ENCODE results near the gene GJC1. TPM values are rescaled to one million over a fixed set of nuclear protein-coding genes. Genes with fewer than 3 reads are reported as not detected.

Gene GJC1
- total RNA-seq, 1 donor from 2014 or later = 75.2 TPM

DNA sequence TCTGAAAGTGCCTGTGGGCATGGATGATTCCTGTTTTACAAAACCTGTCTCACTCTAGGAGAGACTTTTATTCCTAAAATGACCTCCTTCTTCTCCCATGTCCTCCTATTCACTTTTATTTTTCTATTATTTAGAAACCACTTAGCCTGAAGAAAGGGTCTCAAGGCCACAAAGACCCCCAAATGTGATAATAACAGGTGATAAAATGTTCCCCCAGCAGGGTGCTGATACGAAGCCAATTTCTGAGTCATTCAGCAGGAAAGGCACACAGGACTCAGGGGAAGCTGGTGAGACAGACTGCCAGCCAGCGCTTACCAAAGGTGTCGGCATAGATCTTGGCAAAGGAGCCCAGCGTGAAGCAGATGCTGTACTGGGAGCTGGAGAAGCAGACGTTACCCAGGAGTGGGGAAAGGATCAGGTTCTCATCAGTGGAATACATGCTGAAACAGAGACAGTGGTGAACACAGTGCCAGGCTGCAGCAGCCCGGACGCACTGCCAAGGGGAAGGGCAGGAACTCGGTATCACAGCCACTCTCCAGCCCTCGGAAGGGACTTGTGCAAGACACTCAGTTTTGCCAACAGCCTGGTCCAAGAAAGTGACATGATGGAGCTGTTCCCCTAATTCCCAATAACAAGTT, 42.2 kb upstream of the GJC1 start:
- peaks cover 29% of the 10 kb centered on the region for H3K36me3 Mint-ChIP-seq (ENCODE audit: insufficient read depth)
- TF ChIP-seq, protein P1, sequence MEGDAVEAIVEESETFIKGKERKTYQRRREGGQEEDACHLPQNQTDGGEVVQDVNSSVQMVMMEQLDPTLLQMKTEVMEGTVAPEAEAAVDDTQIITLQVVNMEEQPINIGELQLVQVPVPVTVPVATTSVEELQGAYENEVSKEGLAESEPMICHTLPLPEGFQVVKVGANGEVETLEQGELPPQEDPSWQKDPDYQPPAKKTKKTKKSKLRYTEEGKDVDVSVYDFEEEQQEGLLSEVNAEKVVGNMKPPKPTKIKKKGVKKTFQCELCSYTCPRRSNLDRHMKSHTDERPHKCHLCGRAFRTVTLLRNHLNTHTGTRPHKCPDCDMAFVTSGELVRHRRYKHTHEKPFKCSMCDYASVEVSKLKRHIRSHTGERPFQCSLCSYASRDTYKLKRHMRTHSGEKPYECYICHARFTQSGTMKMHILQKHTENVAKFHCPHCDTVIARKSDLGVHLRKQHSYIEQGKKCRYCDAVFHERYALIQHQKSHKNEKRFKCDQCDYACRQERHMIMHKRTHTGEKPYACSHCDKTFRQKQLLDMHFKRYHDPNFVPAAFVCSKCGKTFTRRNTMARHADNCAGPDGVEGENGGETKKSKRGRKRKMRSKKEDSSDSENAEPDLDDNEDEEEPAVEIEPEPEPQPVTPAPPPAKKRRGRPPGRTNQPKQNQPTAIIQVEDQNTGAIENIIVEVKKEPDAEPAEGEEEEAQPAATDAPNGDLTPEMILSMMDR (IDR thresholded peaks at IDR 0.05; ENCODE audit: unreplicated experiment) = no peak
- no peaks in the 10 kb centered on the region for H3K4me1 Mint-ChIP-seq (ENCODE audit: low read depth)
- H3K27ac Mint-ChIP-seq = no peak overlapping the region
- no peaks in the 10 kb centered on the region for H3K9me3 Mint-ChIP-seq (ENCODE audit: low read depth)
- no peaks in the 10 kb centered on the region for H3K27me3 Mint-ChIP-seq
- DNase-seq (ENCODE audit: low spot score, unreplicated experiment) = no peak
- H3K4me3 Mint-ChIP-seq (ENCODE audit: low read depth) = no peak overlapping the region

DNA sequence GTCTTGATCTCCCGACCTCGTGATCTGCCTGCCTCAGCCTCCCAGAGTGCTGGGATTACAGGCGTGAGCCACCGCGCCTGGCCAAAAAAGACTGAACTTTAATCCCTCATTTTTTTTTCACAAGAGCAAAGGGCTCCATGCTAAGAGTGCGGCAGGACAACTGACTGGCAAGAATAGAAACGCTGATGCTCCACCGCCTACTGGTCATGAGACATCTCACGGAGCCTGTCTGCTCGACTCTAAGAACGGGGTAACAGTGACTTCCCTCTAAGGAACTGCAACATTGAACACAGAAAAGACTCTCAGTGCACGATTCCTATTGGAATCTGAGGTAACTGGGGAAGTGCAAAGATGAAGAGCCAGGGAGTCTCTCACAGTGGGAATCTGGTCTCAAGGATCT, 41.5 kb upstream of the GJC1 start:
- TF ChIP-seq, protein P1 (IDR thresholded peaks at IDR 0.05; ENCODE audit: unreplicated experiment) = no peak
- Mint-ChIP-seq H3K36me3 (ENCODE audit: insufficient read depth) (peaks cover 27% of the 10 kb centered on the region), H3K27ac (no peak overlapping the region), H3K27me3 (no peaks in the 10 kb centered on the region), H3K4me1 (ENCODE audit: low read depth) (no peaks in the 10 kb centered on the region), H3K9me3 (ENCODE audit: low read depth) (no peaks in the 10 kb centered on the region), H3K4me3 (ENCODE audit: low read depth) (no peak overlapping the region)
- DNase-seq (ENCODE audit: low spot score, unreplicated experiment) = no peak

DNA sequence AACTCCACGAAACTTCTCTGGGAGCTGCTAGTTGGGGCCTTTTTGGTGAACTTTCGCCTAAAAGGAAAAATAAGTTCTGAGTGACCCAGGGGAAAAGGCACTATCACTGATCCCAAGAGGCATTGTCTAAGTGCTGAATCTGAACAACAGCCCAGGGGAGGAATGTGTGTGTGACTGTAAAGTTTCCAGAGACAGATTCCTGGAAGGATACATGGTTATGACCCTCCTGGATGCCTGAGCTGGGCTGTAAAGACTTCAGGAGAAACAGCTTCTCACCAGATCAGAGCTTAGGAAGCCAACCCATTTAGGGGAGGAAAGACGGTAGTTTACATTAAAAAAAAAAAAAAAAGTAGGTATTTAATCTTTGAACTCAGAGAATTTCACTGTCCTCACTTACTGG, 37.8 kb upstream of the GJC1 start:
- Mint-ChIP-seq H3K4me3 (ENCODE audit: low read depth) (no peak overlapping the region), H3K9me3 (ENCODE audit: low read depth) (no peaks in the 10 kb centered on the region), H3K27ac (peak overlapping the region; percentile 52), H3K36me3 (ENCODE audit: insufficient read depth) (peaks cover 29% of the 10 kb centered on the region), H3K27me3 (no peaks in the 10 kb centered on the region), H3K4me1 (ENCODE audit: low read depth) (no peaks in the 10 kb centered on the region)
- TF ChIP-seq, protein P1 (IDR thresholded peaks at IDR 0.05; ENCODE audit: unreplicated experiment) = no peak
- no peak for DNase-seq (ENCODE audit: low spot score, unreplicated experiment)

DNA sequence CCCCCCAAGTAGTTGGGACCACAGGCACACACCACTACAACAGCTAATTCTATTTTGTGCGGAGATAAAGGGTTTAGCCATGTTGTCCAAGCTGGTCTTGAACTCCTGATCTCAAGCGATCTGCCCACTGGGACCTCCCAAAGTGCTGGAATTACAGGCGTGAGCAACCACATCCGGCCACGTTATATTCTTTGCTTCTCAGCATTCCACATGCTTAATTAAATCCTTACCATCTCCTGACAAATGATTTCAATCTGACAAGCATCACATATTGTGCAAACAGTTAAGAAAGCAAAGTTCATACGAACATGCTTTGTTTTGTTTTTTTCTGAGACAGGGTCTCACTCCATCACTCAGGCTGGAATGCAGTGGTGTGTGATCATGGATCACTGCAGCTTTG, 35.8 kb upstream of the GJC1 start:
- H3K27ac Mint-ChIP-seq = no peak overlapping the region
- DNase-seq (ENCODE audit: low spot score, unreplicated experiment) = no peak
- TF ChIP-seq, protein P1 (IDR thresholded peaks at IDR 0.05; ENCODE audit: unreplicated experiment) = no peak
- H3K36me3 Mint-ChIP-seq (ENCODE audit: insufficient read depth) = peaks cover 24% of the 10 kb centered on the region
- H3K4me1 Mint-ChIP-seq (ENCODE audit: low read depth) = no peaks in the 10 kb centered on the region
- H3K27me3 Mint-ChIP-seq = no peaks in the 10 kb centered on the region
- H3K9me3 Mint-ChIP-seq (ENCODE audit: low read depth) = no peaks in the 10 kb centered on the region
- no peak overlapping the region for H3K4me3 Mint-ChIP-seq (ENCODE audit: low read depth)

DNA sequence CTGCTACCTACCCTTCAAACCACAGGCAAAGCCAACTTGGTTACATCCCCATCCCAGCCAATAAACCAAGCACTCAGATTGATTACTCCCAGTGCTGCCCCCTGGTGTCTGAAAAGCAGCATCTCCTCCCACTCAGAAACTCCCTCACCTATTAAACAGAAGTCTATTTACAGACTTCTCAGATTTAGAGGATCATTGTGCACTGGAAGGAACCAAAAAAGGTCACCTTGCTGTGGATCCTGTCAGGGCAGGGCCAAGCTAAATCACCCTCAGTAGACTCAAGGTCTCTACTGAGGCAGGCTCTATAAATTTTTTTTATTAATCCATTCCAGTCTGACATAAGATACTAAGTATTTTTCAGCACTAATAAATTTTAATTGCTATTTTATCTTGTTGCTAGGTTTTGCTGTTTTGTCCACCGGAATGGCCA, 35.2 kb upstream of the GJC1 start:
- H3K4me1 Mint-ChIP-seq (ENCODE audit: low read depth) = no peaks in the 10 kb centered on the region
- H3K27me3 Mint-ChIP-seq = no peaks in the 10 kb centered on the region
- TF ChIP-seq, protein P1 (IDR thresholded peaks at IDR 0.05; ENCODE audit: unreplicated experiment) = peak; percentile 84
- no peaks in the 10 kb centered on the region for H3K9me3 Mint-ChIP-seq (ENCODE audit: low read depth)
- H3K4me3 Mint-ChIP-seq (ENCODE audit: low read depth) = no peak overlapping the region
- peak; percentile 46 for DNase-seq (ENCODE audit: low spot score, unreplicated experiment)
- H3K36me3 Mint-ChIP-seq (ENCODE audit: insufficient read depth) = peaks cover 21% of the 10 kb centered on the region
- no peak overlapping the region for H3K27ac Mint-ChIP-seq

All from progenitor cell of endocrine pancreas (in vitro differentiated cells).